HCT116 (cell line): ENCODE data around the gene HHLA2. TPM values are rescaled to one million over a fixed set of nuclear protein-coding genes. Genes with fewer than 3 reads are reported as not detected.

Experiments used
- ATAC-seq: fragments of 200-7000 bp; cut with Tn5 transposase; 2 replicates; pipeline ENCODE4 v1.9.1; 2020; ENCODE audit warnings: mild to moderate bottlenecking, moderate library complexity
- BruUV-seq: library from RNA; stranded (reverse); fragments of 400-500 nt; replicated peaks from 2 replicates; lab custom pipeline; 2021; lab: Mats Ljungman, UMichigan
- CTCF ChIA-PET: fragments of 300-600 bp; sonication (Branson Sonifier 250); formaldehyde crosslinking; loops from one replicate; lab custom pipeline; 2021; ENCODE audit warnings: antibody characterized with exemption; lab: Charles Lee
- POLR2A ChIA-PET: fragments of 300-600, 350-600 bp; sonication (Branson Sonifier 250); formaldehyde crosslinking; loops from one replicate; lab custom pipeline; 2021; ENCODE audit warnings: antibody characterized with exemption; lab: Charles Lee
- RAD21 ChIA-PET, 2 experiments: fragments of 300-600 bp; sonication (Branson Sonifier 250); formaldehyde crosslinking; loops; one replicate each; lab custom pipeline; 2023; ENCODE audit warnings: low total read pairs in 2 of 2; ENCODE audit not compliant: uncharacterized antibody in 2 of 2, unreplicated experiment in 2 of 2, low non-redundant PET in 1 of 2; lab: Charles Lee
- DNase-seq: peaks from one replicate; pipeline ENCODE4 v3.0.0-alpha.2; 2010; ENCODE audit warnings: low read depth, low spot score
- H2AFZ ChIP-seq: fragments of 200-600 bp; shearing (Covaris generic), sonication (generic); 2 replicates; pipeline ENCODE4 v1.6.1; 2017; ENCODE audit warnings: low read depth, mixed run types, mixed read lengths, antibody characterized with exemption, low read length; ENCODE audit not compliant: poor library complexity, severe bottlenecking
- H3K27ac ChIP-seq: 2 replicates; pipeline ENCODE4 v1.5.1; 2012; ENCODE audit warnings: low read depth, low read length
- H3K27me3 ChIP-seq: fragments of 200-600 bp; sonication (generic); 2 replicates; pipeline ENCODE4 v1.6.1; 2016; ENCODE audit warnings: mixed run types, low read length, mixed read lengths; ENCODE audit not compliant: insufficient read depth
- H3K36me3 ChIP-seq, 2 experiments: fragments of 200-500 bp in 1 of 2; fragments of 200-600 bp in 1 of 2; sonication (Bioruptor generic) in 1 of 2; sonication (generic) in 1 of 2; 2 replicates each; pipeline versions ENCODE4 v1.5.1 to v1.6.1; 2014 to 2016; ENCODE audit warnings: low read length in 2 of 2, inconsistent platforms in 1 of 2, mixed read lengths in 1 of 2, mixed run types in 1 of 2; ENCODE audit not compliant: insufficient read depth in 2 of 2, control insufficient read depth in 1 of 2
- H3K4me1 ChIP-seq, 2 experiments: fragments of 200-600 bp in 1 of 2; sonication (generic) in 1 of 2; 2 replicates each; pipeline versions ENCODE4 v1.5.1 to v1.6.1; 2012 to 2017; ENCODE audit warnings: low read length in 2 of 2, inconsistent platforms in 1 of 2, mild to moderate bottlenecking in 1 of 2, mixed read lengths in 1 of 2, mixed run types in 1 of 2, moderate library complexity in 1 of 2; ENCODE audit not compliant: insufficient read depth in 2 of 2, control insufficient read depth in 1 of 2
- H3K4me2 ChIP-seq: fragments of 200-600 bp; sonication (generic); 2 replicates; pipeline ENCODE4 v1.6.1; 2017; ENCODE audit warnings: mixed run types, low read length, mixed read lengths
- H3K4me3 ChIP-seq, 2 experiments: fragments of 200-600 bp in 1 of 2; sonication (generic) in 1 of 2; replicated peaks in 1 of 2; 2 replicates each; pipeline ENCODE4 v1.5.1; 2011 to 2016; ENCODE audit warnings: low read length in 2 of 2, control low read depth in 1 of 2, low read depth in 1 of 2, mild to moderate bottlenecking in 1 of 2, mixed read lengths in 1 of 2, mixed run types in 1 of 2
- H3K79me2 ChIP-seq: fragments of 200-600 bp; sonication (generic); 2 replicates; pipeline ENCODE4 v1.6.1; 2017; ENCODE audit warnings: mild to moderate bottlenecking, mixed run types, low read length, moderate library complexity, mixed read lengths; ENCODE audit not compliant: insufficient read depth
- H3K9ac ChIP-seq: fragments of 200-600 bp; sonication (generic); 2 replicates; pipeline ENCODE4 v1.6.1; 2016; ENCODE audit warnings: low read length, mixed read lengths
- H3K9me2 ChIP-seq: fragments of 200-600 bp; sonication (generic), shearing (Covaris generic); 2 replicates; pipeline ENCODE4 v1.6.1; 2017; ENCODE audit warnings: mixed run types, mild to moderate bottlenecking, moderate library complexity; ENCODE audit not compliant: insufficient read depth
- H3K9me3 ChIP-seq, 2 experiments: fragments of 200-500 bp in 1 of 2; fragments of 200-600 bp in 1 of 2; sonication (Bioruptor generic) in 1 of 2; sonication (generic) in 1 of 2; 2 replicates each; pipeline ENCODE4 v1.6.1; 2014 to 2017; ENCODE audit warnings: low read length in 2 of 2, mixed read lengths in 2 of 2, inconsistent platforms in 1 of 2, low read depth in 1 of 2, mild to moderate bottlenecking in 1 of 2, mixed run types in 1 of 2, moderate library complexity in 1 of 2; ENCODE audit not compliant: control insufficient read depth in 1 of 2, insufficient read depth in 1 of 2
- H4K20me1 ChIP-seq: fragments of 200-600 bp; sonication (generic), shearing (Covaris generic); 2 replicates; pipeline ENCODE4 v1.6.1; 2017; ENCODE audit warnings: mixed run types, mild to moderate bottlenecking, moderate library complexity; ENCODE audit not compliant: insufficient read depth
- EGR1 ChIP-seq: IDR thresholded peaks from 2 replicates; pipeline ENCODE4 v1.6.1; 2012; ENCODE audit warnings: low read depth
- MAX ChIP-seq: IDR thresholded peaks from 2 replicates; pipeline ENCODE4 v1.6.1; 2012
- ZBTB33 ChIP-seq: IDR thresholded peaks from 2 replicates; pipeline ENCODE4 v1.6.1; 2011; ENCODE audit warnings: mild to moderate bottlenecking, low read length, moderate library complexity; ENCODE audit not compliant: insufficient replicate concordance; ENCODE audit errors: extremely low read depth
- intact Hi-C: fragments of 100-400 bp; cut with micrococcal nuclease; formaldehyde crosslinking; loops from 2 replicates; pipeline ENCODE4 v1.10.0; 2022
- total RNA-seq: library from RNA; stranded (reverse); gene quantifications from one replicate; pipeline ENCODE4 v1.2.1, GENCODE V29; 2021; ENCODE audit not compliant: unreplicated experiment

HHLA2 gene
- total RNA-seq, 1 experiment from 2014 or later, result not detected

GRCh38 chr3:108331792-108332191 lies 35.4 kb downstream of the HHLA2 start:
- Histone ChIP-seq H2AFZ (no peak overlapping the region), H3K79me2 (no peaks in the 10 kb centered on the region), H3K4me3 (no peak overlapping the region), H3K27me3 (no peaks in the 10 kb centered on the region), H3K36me3 (no peaks in the 10 kb centered on the region), H3K9me3 (no peaks in the 10 kb centered on the region), H3K4me1 (no peaks in the 10 kb centered on the region)
- DNase-seq (no peak), ATAC-seq (no peak)
- BruUV-seq, result no TSS peak
- RAD21 ChIA-PET, result no interaction called here
- no peak for TF ChIP-seq MAX
- TF ChIP-seq, all 23 proteins: peak for 0
- CTCF ChIA-PET, result no interaction called here
- H3K9ac ChIP-seq, result no peak overlapping the region
- H3K27ac ChIP-seq, result no peak overlapping the region
- H4K20me1 ChIP-seq, result no peaks in the 10 kb centered on the region
- intact Hi-C loops, result no loop called here
- no peak overlapping the region for H3K4me2 ChIP-seq
- POLR2A ChIA-PET, result no interaction called here
- no peaks in the 10 kb centered on the region for H3K9me2 ChIP-seq

GRCh38 chr3:108333961-108334360 lies 37.6 kb downstream of the HHLA2 start:
- H3K79me2 ChIP-seq, result no peaks in the 10 kb centered on the region
- POLR2A ChIA-PET, result no interaction called here
- ATAC-seq, result no peak
- no peak overlapping the region for H3K9ac ChIP-seq
- H3K4me3 ChIP-seq, result no peak overlapping the region
- H4K20me1 ChIP-seq, result no peaks in the 10 kb centered on the region
- H2AFZ ChIP-seq, result no peak overlapping the region
- RAD21 ChIA-PET, result no interaction called here
- no peaks in the 10 kb centered on the region for H3K9me3 ChIP-seq
- no peaks in the 10 kb centered on the region for H3K9me2 ChIP-seq
- TF ChIP-seq EGR1 (no peak), ZBTB33 (no peak)
- TF ChIP-seq, all 23 proteins: peak for 0
- DNase-seq, result no peak
- no peak overlapping the region for H3K4me2 ChIP-seq
- H3K4me1 ChIP-seq, result no peaks in the 10 kb centered on the region
- no peak overlapping the region for H3K27ac ChIP-seq
- H3K27me3 ChIP-seq, result no peaks in the 10 kb centered on the region
- no TSS peak for BruUV-seq
- CTCF ChIA-PET, result no interaction called here
- intact Hi-C loops, result no loop called here
- H3K36me3 ChIP-seq, result no peaks in the 10 kb centered on the region
